Prostate gland (tissue), 2 donors: Measurements from ENCODE around the gene LPIN3. TPM values are rescaled to one million over a fixed set of nuclear protein-coding genes. Genes with fewer than 3 reads are reported as not detected.

ENCODE experiments used
- DNase-seq: peaks from one replicate; pipeline ENCODE4 v3.0.0-alpha.2; 2019; ENCODE audit warnings: low spot score
- H3K27ac ChIP-seq, 2 donors: fragments of 200-600 bp; sonication (generic); 2 replicates each; pipeline ENCODE4 v1.5.1; 2017 to 2019
- H3K27me3 ChIP-seq: fragments of 200-600 bp; sonication (generic); replicated peaks from 2 replicates; pipeline ENCODE4 v1.5.1; 2019; ENCODE audit not compliant: insufficient read depth
- H3K36me3 ChIP-seq, 2 donors: fragments of 200-600 bp; sonication (generic); 1 replicate in 1 of 2; 2 replicates in 1 of 2; pipeline versions ENCODE4 v1.5.1 to v1.8.1; 2017 to 2019
- H3K4me1 ChIP-seq: fragments of 200-600 bp; sonication (generic); replicated peaks from 2 replicates; pipeline ENCODE4 v1.5.1; 2019
- H3K4me3 ChIP-seq, 2 donors: fragments of 200-600 bp; sonication (generic); 2 replicates each; pipeline ENCODE4 v1.5.1; 2017 to 2019
- H3K9me3 ChIP-seq: fragments of 200-600 bp; sonication (generic); 2 replicates; pipeline ENCODE4 v1.5.1; 2017
- CTCF ChIP-seq, 4 experiments: fragments of 200-600 bp in 2 of 4; fragments of 450-650 bp in 2 of 4; sonication (generic) in 2 of 4; IDR thresholded peaks; 1 replicate in 3 of 4; 2 replicates in 1 of 4; pipeline ENCODE4 v1.5.1; 2016 to 2019; ENCODE audit warnings: antibody characterized with exemption in 4 of 4, mild to moderate bottlenecking in 2 of 4, moderate library complexity in 2 of 4
- POLR2A ChIP-seq: fragments of 450-650 bp; IDR thresholded peaks from one replicate; pipeline ENCODE4 v1.6.1; 2016; ENCODE audit warnings: antibody characterized with exemption, mild to moderate bottlenecking
- POLR2AphosphoS5 ChIP-seq: sonication (generic); formaldehyde crosslinking; IDR thresholded peaks from one replicate; pipeline ENCODE4 v1.6.1; 2017; ENCODE audit warnings: antibody characterized with exemption
- WGBS: methylation state at CpG from one replicate; pipeline ENCODE4 v1.1.5; 2018; 5-methylcytosine and 5-hydroxymethylcytosine counted together
- intact Hi-C: fragments of 100-400 bp; cut with DNase I; formaldehyde crosslinking; loops from one replicate; pipeline ENCODE4 v1.14.2; 2022
- total RNA-seq, 2 donors: library from RNA; depleted of rRNA; stranded (reverse); fragments of >200 nt; gene quantifications; one replicate each; pipeline ENCODE4 v1.1.0, GENCODE V29; 2016

Gene LPIN3
- total RNA-seq, 2 donors from 2014 or later = 16.2 to 30.4 TPM

- H3K9me3 ChIP-seq = no peaks in the 10 kb centered on the region
- H3K4me3 ChIP-seq = no peak overlapping the region
- H3K27me3 ChIP-seq = no peaks in the 10 kb centered on the region
- 44% methylated on average over 9 of the region's 9 CpGs for WGBS
- H3K4me1 ChIP-seq = no peaks in the 10 kb centered on the region
- intact Hi-C loops = no loop called here
- H3K27ac ChIP-seq = peak overlapping the region; percentile 54 to 61
- TF ChIP-seq CTCF (IDR thresholded peaks at IDR 0.05) (no peak), POLR2AphosphoS5 (peak; percentile 46)
- no peaks in the 10 kb centered on the region for H3K36me3 ChIP-seq
- no peak for DNase-seq
Observed at GRCh38 chr20:41394931-41395666, 54.5 kb downstream of the LPIN3 start.

- Histone ChIP-seq H3K27ac (peak overlapping the region; percentile 54 to 61), H3K36me3 (no peaks in the 10 kb centered on the region), H3K9me3 (no peaks in the 10 kb centered on the region), H3K27me3 (no peaks in the 10 kb centered on the region), H3K4me3 (no peak overlapping the region), H3K4me1 (no peaks in the 10 kb centered on the region)
- no peak for DNase-seq
- 46% methylated on average over 18 of the region's 18 CpGs for WGBS
- intact Hi-C loops = no loop called here
- TF ChIP-seq POLR2A = no peak
- TF ChIP-seq POLR2AphosphoS5 = no peak
- TF ChIP-seq CTCF (IDR thresholded peaks at IDR 0.05) = no peak
Observed at GRCh38 chr20:41395667-41396664, 55.3 kb downstream of the LPIN3 start.

- H3K36me3 ChIP-seq = no peaks in the 10 kb centered on the region
- no peaks in the 10 kb centered on the region for H3K4me1 ChIP-seq
- 63% methylated on average over 2 of the region's 2 CpGs for whole genome bisulfite sequencing
- DNase-seq = no peak
- H3K27me3 ChIP-seq = no peaks in the 10 kb centered on the region
- H3K27ac ChIP-seq = peak overlapping the region; percentile 33 to 38
- no peaks in the 10 kb centered on the region for H3K9me3 ChIP-seq
- intact Hi-C loops = no loop called here
- H3K4me3 ChIP-seq = no peak overlapping the region
- peak; percentile 41 for TF ChIP-seq POLR2AphosphoS5
- TF ChIP-seq POLR2A = no peak
- no peak for TF ChIP-seq CTCF (IDR thresholded peaks at IDR 0.05)
Observed at GRCh38 chr20:41398408-41398807, 57.8 kb downstream of the LPIN3 start.

DNA sequence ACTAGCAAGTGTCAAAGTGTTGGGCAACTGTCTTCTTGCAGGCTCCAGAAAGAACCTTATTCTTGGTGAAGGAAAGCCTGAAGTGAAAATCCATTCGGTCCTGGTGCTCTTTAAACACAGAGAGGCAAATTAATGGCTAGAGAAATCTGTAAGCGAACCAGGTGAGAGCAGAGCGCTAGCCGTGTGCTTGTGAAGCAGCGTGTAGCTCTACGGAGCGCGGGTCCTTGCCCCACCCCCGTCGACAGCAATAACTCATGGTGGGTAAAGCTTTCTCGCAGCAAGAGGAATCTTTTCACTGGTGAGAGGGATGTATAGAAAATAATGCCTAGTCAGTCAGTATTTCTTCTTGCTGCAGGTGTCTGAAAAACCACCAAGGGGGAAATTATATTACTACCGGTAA, 63.0 kb downstream of the LPIN3 start:
- no peak for TF ChIP-seq POLR2A
- no peak for TF ChIP-seq POLR2AphosphoS5
- no peak for TF ChIP-seq CTCF (IDR thresholded peaks at IDR 0.05)
- Histone ChIP-seq H3K4me3 (no peak overlapping the region), H3K4me1 (no peaks in the 10 kb centered on the region), H3K36me3 (peaks cover 8 to 9% of the 10 kb centered on the region in 2 donors), H3K9me3 (no peaks in the 10 kb centered on the region), H3K27ac (no peak overlapping the region), H3K27me3 (no peaks in the 10 kb centered on the region)
- intact Hi-C loops = no loop called here
- no peak for DNase-seq
- WGBS = 90% methylated on average over 12 of the region's 12 CpGs
